ENCODE measurements around the gene SEMG1. TPM values are rescaled to one million over a fixed set of nuclear protein-coding genes. Genes with fewer than 3 reads are reported as not detected.

SEMG1 gene
- total RNA-seq, 1 donor from 2014 or later, result not detected

DNA sequence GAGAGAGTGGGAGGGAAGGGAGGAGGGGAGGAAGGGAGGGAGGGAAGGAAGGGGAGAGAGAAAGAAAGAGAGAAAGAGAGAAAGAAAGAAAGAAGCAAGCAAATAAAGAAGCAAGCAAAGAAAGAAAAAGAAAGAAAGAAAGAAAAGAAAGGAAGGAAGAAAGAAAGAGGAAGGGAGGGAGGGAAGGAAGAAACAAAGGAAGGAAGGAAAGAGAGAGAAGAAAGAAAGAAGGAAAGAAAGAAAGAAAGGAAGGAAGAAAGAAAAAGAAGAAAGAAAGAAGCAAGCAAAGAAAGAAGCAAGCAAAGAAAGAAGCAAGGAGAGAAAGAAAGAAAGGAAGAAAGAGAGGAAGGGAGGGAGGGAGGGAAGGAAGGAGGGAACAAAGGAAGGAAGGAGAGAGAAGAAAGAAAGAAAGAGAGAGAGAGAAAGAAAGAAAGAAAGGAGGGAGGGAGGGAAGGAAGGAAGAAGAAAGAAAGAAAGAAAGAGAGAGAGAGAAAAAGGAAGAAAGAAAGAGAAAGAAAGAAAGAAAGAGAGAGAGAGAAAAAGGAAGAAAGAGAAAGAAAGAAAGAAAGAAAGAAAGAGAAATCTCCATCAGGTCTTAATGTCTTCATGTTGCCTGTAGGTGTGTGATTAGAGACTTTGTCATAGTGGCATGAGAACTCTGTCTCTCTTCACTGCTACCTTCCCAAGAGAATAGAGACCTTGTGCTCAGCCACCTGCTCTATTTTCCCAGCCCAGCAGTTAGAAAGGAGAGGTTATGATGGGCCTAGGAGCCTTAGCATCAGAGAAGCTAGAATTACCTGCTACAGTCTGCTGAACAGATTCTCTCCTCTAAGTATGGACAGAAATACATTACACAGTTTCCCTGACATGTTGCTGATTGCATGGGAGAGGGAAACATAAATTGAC, 5.0 kb downstream of the SEMG1 start:
- H3K4me3 ChIP-seq (ENCODE audit: low read depth, low read length), result no peak overlapping the region
- H3K27me3 ChIP-seq (ENCODE audit: control insufficient read depth, insufficient read depth, low read length), result peaks cover 6% of the 10 kb centered on the region
- FAIRE-seq (peak; percentile 75), DNase-seq (ENCODE audit: low read depth) (no peak)
- no peaks in the 10 kb centered on the region for H3K36me3 ChIP-seq (ENCODE audit: control insufficient read depth, insufficient read depth, low read length)
- TF ChIP-seq, protein P1, sequence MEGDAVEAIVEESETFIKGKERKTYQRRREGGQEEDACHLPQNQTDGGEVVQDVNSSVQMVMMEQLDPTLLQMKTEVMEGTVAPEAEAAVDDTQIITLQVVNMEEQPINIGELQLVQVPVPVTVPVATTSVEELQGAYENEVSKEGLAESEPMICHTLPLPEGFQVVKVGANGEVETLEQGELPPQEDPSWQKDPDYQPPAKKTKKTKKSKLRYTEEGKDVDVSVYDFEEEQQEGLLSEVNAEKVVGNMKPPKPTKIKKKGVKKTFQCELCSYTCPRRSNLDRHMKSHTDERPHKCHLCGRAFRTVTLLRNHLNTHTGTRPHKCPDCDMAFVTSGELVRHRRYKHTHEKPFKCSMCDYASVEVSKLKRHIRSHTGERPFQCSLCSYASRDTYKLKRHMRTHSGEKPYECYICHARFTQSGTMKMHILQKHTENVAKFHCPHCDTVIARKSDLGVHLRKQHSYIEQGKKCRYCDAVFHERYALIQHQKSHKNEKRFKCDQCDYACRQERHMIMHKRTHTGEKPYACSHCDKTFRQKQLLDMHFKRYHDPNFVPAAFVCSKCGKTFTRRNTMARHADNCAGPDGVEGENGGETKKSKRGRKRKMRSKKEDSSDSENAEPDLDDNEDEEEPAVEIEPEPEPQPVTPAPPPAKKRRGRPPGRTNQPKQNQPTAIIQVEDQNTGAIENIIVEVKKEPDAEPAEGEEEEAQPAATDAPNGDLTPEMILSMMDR (IDR thresholded peaks at IDR 0.05; ENCODE audit: insufficient read depth, low read length, severe bottlenecking), result no peak

DNA sequence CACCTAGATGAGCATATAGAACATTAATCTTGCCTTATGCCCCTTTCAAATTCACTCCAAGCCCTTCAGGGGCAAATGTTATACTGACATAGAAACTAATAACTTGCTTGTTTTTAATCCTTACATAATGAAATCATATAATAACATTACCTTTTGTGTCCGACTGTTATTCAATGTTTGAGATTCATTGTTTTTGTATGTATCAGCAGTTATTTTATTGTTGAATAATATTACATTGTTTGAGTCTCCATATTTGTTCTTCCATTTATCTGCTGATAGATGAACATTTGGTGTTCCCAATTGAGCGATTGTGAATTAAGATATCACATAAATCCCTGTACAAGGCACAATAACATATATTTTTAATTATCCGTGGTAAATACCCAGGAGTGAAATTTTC, 6.0 kb downstream of the SEMG1 start:
- no peak for FAIRE-seq

DNA sequence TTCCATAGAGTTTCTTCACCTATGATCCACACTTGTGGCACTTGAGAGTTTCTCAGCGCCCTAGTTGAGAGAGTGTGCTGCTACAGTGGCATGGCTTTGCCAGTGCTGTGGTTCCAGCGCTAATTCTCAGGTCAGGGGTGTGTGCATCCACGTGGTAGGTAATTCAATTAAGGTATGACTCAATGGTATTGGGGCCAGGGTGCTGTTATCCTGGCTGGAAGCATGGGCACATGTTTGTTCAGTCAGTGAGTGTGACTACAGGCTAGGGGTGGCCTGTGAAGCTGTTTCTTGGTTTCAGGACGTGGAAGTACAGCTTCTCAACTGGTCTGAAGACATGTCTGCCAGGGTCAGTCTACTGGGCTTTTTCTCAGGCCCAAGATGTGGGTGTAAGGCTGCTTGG, 11.3 kb downstream of the SEMG1 start:
- H3K36me3 ChIP-seq (ENCODE audit: control insufficient read depth, insufficient read depth, low read length), result no peaks in the 10 kb centered on the region
- DNase-seq (ENCODE audit: low read depth) (no peak), FAIRE-seq (no peak)
- TF ChIP-seq, protein P1 (IDR thresholded peaks at IDR 0.05; ENCODE audit: insufficient read depth, low read length, severe bottlenecking), result no peak
- no peak overlapping the region for H3K4me3 ChIP-seq (ENCODE audit: low read depth, low read length)
- H3K27me3 ChIP-seq (ENCODE audit: control insufficient read depth, insufficient read depth, low read length), result no peaks in the 10 kb centered on the region

More for the DNA sequence above, 6.0 kb downstream of the SEMG1 start:
- H3K36me3 ChIP-seq (ENCODE audit: control insufficient read depth, insufficient read depth, low read length), result no peaks in the 10 kb centered on the region
- H3K4me3 ChIP-seq (ENCODE audit: low read depth, low read length), result no peak overlapping the region
- DNase-seq (ENCODE audit: low read depth), result no peak
- TF ChIP-seq, protein P1 (IDR thresholded peaks at IDR 0.05; ENCODE audit: insufficient read depth, low read length, severe bottlenecking), result no peak
- peaks cover 3% of the 10 kb centered on the region for H3K27me3 ChIP-seq (ENCODE audit: control insufficient read depth, insufficient read depth, low read length)

DNA sequence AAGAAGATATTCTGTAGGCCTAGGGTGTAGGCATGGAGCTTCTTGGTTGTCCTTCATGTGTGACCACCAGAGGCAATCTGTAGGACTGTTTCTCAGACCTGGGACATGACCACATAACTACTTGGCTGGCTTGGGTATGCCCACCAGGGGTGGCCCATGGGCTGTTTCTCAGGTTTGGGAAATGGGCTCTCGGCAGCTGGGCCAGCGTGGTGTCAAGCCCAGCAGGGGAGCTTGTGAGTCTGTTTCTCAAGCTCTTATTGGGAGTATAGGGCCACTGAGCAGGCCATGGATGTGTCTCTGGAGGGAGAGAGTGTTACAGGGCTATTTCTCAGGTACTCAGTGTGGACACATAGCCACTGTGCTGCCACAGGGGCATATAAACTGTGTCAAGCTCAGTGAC, 11.8 kb downstream of the SEMG1 start:
- Histone ChIP-seq H3K4me3 (ENCODE audit: low read depth, low read length) (no peak overlapping the region), H3K36me3 (ENCODE audit: control insufficient read depth, insufficient read depth, low read length) (no peaks in the 10 kb centered on the region), H3K27me3 (ENCODE audit: control insufficient read depth, insufficient read depth, low read length) (no peaks in the 10 kb centered on the region)
- TF ChIP-seq, protein P1 (IDR thresholded peaks at IDR 0.05; ENCODE audit: insufficient read depth, low read length, severe bottlenecking), result no peak
- FAIRE-seq (no peak), DNase-seq (ENCODE audit: low read depth) (no peak)

DNA sequence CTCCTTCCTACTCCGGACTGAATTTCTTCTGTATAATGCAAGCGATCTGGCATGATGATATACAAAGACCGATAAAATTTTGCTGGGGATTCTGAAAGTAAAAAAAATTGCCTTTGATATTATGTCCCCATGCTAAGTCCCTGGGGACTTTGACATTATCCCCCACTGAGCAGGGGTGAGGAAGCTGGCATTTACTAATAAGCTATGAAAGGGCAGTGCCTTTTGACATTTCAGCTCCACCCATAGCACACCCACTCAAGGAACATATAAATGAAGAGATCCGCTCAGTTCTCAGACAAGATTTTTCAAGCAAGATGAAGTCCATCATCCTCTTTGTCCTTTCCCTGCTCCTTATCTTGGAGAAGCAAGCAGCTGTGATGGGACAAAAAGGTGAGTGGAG, 14.2 kb downstream of the SEMG1 start, which contains the start of gene SEMG2:
TSS of gene SEMG2 (plus strand) at position 298 of the 400 bp plus-strand sequence. CDS start at position 315, 17 bp downstream.
- no peak for FAIRE-seq
- TF ChIP-seq, protein P1 (IDR thresholded peaks at IDR 0.05; ENCODE audit: insufficient read depth, low read length, severe bottlenecking), result no peak
- H3K27me3 ChIP-seq (ENCODE audit: control insufficient read depth, insufficient read depth, low read length), result no peaks in the 10 kb centered on the region
- no peak within 1 kb of the TSS for H3K4me3 ChIP-seq (ENCODE audit: low read depth, low read length)
- no peaks in the 10 kb centered on the region for H3K36me3 ChIP-seq (ENCODE audit: control insufficient read depth, insufficient read depth, low read length)
- no peak for DNase-seq (ENCODE audit: low read depth)
